ENCODE measurements around the gene TSPAN3. TPM values are rescaled to one million over a fixed set of nuclear protein-coding genes. Genes with fewer than 3 reads are reported as not detected.

The TSPAN3 gene
- total RNA-seq, 1 donor from 2014 or later: 80.3 TPM

DNA sequence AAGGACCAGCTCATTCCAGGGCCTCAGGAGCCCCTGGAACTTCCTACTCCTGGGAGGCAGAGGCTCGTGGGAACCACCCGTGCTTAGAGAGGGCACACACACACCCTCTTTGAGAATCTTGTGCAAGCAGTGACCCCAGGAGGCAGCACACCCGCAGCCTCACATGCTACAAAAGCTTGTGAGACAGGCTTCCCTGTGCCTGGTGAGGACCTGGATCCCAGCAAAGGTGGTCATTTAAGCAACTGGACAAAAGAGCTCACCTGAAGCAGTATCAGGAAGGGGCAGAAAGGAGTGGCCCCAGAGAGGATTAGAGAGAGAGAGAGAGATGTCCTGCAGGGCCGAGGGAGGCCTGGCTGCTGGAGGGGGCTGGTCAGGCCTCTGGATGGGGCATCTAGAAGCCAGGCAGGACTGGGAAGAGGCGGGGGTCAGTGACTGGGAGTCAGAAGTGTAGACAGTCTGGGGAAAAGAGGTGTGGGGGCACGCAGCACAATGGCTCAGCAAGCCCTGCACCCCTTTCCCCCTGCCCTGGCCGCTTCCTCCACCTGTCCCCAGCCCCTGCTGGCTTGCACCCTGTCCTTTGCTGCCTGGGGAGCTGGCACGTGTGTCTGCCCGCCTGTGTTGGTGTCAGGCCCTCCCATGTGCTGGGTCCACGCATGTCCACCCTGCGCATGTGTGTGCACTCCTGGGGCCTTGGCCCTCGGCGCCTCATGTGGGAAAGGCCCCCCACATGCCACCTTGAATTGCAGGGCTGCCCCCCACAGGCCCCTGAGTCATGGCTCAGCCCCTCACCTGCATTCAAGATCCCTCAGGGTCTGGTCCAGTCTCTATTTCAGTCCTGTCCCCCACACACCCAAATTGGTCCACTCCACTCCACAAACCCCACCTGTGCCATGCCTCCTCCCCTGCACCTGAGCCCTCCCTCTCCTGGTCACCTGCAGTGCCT, 36.9 kb downstream of the TSPAN3 start:
- Histone ChIP-seq H3K4me1 (peaks cover 7% of the 10 kb centered on the region), H3K36me3 (no peaks in the 10 kb centered on the region), H3K27me3 (no peaks in the 10 kb centered on the region), H3K9me3 (no peaks in the 10 kb centered on the region), H3K4me3 (no peak overlapping the region), H3K27ac (no peak overlapping the region)
- peak in 1 of 2 donors; percentile 70 for DNase-seq (ENCODE audit: extremely low spot score in 2 of 2)
- TF ChIP-seq POLR2AphosphoS5 (IDR thresholded peaks at IDR 0.05; ENCODE audit: insufficient read depth in 1 of 2, low read depth in 1 of 2) (no peak), POLR2A (IDR thresholded peaks at IDR 0.05) (no peak)
- TF ChIP-seq, protein P1, sequence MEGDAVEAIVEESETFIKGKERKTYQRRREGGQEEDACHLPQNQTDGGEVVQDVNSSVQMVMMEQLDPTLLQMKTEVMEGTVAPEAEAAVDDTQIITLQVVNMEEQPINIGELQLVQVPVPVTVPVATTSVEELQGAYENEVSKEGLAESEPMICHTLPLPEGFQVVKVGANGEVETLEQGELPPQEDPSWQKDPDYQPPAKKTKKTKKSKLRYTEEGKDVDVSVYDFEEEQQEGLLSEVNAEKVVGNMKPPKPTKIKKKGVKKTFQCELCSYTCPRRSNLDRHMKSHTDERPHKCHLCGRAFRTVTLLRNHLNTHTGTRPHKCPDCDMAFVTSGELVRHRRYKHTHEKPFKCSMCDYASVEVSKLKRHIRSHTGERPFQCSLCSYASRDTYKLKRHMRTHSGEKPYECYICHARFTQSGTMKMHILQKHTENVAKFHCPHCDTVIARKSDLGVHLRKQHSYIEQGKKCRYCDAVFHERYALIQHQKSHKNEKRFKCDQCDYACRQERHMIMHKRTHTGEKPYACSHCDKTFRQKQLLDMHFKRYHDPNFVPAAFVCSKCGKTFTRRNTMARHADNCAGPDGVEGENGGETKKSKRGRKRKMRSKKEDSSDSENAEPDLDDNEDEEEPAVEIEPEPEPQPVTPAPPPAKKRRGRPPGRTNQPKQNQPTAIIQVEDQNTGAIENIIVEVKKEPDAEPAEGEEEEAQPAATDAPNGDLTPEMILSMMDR (IDR thresholded peaks at IDR 0.05): no peak
- intact Hi-C loops (cut with DNase I): no loop called here

- intact Hi-C loops (cut with DNase I): no loop called here
- no peaks in the 10 kb centered on the region for H3K27me3 ChIP-seq
- DNase-seq (ENCODE audit: extremely low spot score in 2 of 2): peak in 1 of 2 donors; percentile 81
- no peaks in the 10 kb centered on the region for H3K36me3 ChIP-seq
- H3K4me3 ChIP-seq: no peak overlapping the region
- H3K4me1 ChIP-seq: peaks cover 11% of the 10 kb centered on the region
- no peaks in the 10 kb centered on the region for H3K9me3 ChIP-seq
- TF ChIP-seq POLR2AphosphoS5 (IDR thresholded peaks at IDR 0.05; ENCODE audit: insufficient read depth in 1 of 2, low read depth in 1 of 2) (no peak), POLR2A (IDR thresholded peaks at IDR 0.05) (no peak)
- TF ChIP-seq, protein P1 (IDR thresholded peaks at IDR 0.05): no peak
- H3K27ac ChIP-seq: no peak overlapping the region
Observed at GRCh38 chr15:77033417-77033728, 37.5 kb downstream of the TSPAN3 start.

DNA sequence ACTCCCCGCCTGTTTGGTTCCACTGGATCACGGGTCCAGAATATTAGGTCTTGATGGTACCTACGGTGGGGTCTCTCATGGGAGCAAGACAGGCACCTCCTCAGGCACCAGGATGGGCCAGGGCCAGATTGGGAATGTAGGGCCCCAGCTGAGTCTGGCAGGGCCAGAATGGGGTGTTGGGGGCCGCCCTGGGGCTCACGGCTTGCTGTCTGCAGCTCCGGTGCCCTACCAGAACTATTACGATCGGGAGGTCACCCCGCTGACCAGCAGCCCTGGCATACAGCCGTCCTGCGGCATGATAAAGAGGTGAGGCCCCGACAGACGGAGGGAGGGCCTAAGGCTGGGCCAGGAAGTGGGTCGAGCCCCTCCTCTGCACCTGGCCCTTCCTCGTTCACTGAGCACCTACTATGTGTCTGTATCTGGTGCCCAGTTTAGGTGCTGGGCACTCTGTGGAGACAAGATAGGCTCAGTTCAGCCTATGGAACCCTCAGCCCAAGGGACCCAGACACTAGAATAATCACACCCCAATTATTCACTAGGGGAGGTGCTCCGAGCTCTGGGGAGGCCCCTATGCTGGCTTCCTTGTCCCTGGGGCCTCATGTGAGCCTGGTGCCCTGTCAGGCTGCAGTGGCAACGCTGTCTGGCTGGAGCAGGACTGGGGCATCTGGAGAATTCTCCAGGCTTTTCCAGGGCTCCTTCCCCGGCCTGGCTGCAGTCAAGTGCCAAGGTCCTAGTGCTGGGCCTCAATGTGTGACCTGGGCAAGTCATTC, 38.1 kb downstream of the TSPAN3 start:
- H3K27ac ChIP-seq: no peak overlapping the region
- TF ChIP-seq POLR2A (IDR thresholded peaks at IDR 0.05) (no peak), POLR2AphosphoS5 (IDR thresholded peaks at IDR 0.05; ENCODE audit: insufficient read depth in 1 of 2, low read depth in 1 of 2) (no peak)
- TF ChIP-seq, protein P1 (IDR thresholded peaks at IDR 0.05): no peak
- no peaks in the 10 kb centered on the region for H3K27me3 ChIP-seq
- no peaks in the 10 kb centered on the region for H3K9me3 ChIP-seq
- no peak overlapping the region for H3K4me3 ChIP-seq
- intact Hi-C loops (cut with DNase I): no loop called here
- peak in 1 of 2 donors; percentile 64 for DNase-seq (ENCODE audit: extremely low spot score in 2 of 2)
- no peaks in the 10 kb centered on the region for H3K36me3 ChIP-seq
- peaks cover 16% of the 10 kb centered on the region for H3K4me1 ChIP-seq

- Histone ChIP-seq H3K36me3 (no peaks in the 10 kb centered on the region), H3K27me3 (no peaks in the 10 kb centered on the region), H3K4me3 (no peak overlapping the region), H3K9me3 (no peaks in the 10 kb centered on the region), H3K4me1 (peaks cover 19% of the 10 kb centered on the region), H3K27ac (no peak overlapping the region)
- TF ChIP-seq, protein P1 (IDR thresholded peaks at IDR 0.05): no peak
- TF ChIP-seq POLR2AphosphoS5 (IDR thresholded peaks at IDR 0.05; ENCODE audit: insufficient read depth in 1 of 2, low read depth in 1 of 2): no peak
- no peak for TF ChIP-seq POLR2A (IDR thresholded peaks at IDR 0.05)
- DNase-seq (ENCODE audit: extremely low spot score in 2 of 2): no peak
- intact Hi-C loops (cut with DNase I): no loop called here
Observed at GRCh38 chr15:77032052-77032646, 38.8 kb downstream of the TSPAN3 start.

Data from vagina (tissue), 2 donors.